Measurements from ENCODE around the gene CLCNKA.
"Not testable (repeated sequence)": the region's sequence is repeated elsewhere in the genome, so short reads cannot be mapped to it uniquely, and the experiment has no call there.

The CLCNKA gene

DNA sequence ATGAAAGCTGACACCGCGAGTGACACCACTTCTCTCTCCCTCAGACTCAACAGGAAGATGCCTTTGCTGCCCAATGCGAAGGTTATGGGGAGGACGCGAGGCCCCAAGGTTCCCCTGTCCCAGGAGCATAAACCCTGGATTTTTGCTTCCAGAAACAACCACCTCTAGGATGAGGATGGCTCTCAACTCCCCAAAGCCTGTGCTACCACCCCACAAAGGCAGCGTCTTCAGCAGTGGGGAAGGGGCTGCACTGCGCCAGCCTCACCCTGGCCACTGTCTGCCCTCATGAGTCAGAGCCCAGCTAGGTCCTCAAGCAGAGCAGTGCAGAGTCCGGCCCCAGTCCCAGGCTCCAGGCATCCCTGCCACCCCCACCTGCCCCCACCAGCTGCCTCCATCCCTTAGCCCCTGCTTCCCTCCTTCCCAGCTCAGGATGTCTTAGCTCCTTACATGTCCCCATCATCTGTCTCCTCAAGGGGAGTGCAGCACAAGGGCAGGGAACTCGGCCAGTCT is 24.7 kb upstream of the CLCNKA start:
- DNase-seq (ENCODE audit: low read depth in 1 of 2, low spot score in 1 of 2): no peak

GRCh38 chr1:15997637-15998280 is 24.1 kb upstream of the CLCNKA start:
- no peak for DNase-seq (ENCODE audit: low read depth in 1 of 2, low spot score in 1 of 2)

DNA sequence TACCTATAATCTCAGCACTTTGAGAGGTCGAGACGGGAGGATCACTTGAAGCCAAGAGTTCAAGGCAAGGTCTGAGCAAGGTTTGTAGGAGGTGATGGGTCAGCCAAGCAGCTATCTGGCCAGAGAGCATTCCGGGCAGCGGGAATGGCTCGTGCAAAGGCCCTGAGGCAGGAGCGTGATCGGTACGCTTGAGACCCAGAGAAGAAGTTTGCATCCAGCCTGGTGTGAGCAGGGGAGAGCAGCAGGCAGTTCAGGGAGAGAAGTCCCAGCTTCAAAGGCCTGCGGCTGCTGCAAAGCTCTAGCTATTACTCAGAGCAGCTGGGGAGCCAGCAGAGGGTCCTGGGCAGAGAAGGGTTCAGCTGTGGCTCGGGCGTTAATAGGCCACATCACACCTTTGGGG is 22.9 kb upstream of the CLCNKA start:
- DNase-seq (ENCODE audit: low read depth in 1 of 2, low spot score in 1 of 2): no peak

- DNase-seq (ENCODE audit: low read depth in 1 of 2, low spot score in 1 of 2): not testable (repeated sequence)
Measured at GRCh38 chr1:16001274-16001673, 20.6 kb upstream of the CLCNKA start.

GRCh38 chr1:16005597-16005996 is 16.2 kb upstream of the CLCNKA start:
- DNase-seq (ENCODE audit: low read depth in 1 of 2, low spot score in 1 of 2): no peak

DNA sequence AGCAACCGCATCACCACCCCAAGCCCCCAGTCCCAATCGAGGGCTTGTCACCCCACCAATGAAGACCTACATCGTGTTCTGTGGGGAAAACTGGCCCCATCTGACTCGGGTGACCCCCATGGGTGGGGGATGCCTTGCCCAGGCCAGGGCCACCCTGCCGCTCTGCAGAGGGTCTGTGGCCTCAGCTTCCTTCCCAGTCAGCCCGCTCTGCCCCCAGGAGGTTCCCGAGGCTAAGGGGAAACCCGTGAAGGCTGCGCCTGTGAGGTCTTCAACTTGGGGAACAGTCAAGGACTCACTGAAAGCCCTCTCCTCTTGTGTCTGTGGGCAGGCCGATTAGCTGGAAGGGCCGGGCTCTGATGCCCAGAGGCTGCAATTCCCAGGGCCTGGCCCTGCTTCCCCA is 15.8 kb upstream of the CLCNKA start:
- DNase-seq (ENCODE audit: low read depth in 1 of 2, low spot score in 1 of 2): no peak

- no peak for DNase-seq (ENCODE audit: low read depth in 1 of 2, low spot score in 1 of 2)
Measured at GRCh38 chr1:16006552-16007485, 15.0 kb upstream of the CLCNKA start.

- DNase-seq (ENCODE audit: low read depth in 1 of 2, low spot score in 1 of 2): no peak
Measured at GRCh38 chr1:16007671-16008341, 14.0 kb upstream of the CLCNKA start.

- DNase-seq (ENCODE audit: low read depth in 1 of 2, low spot score in 1 of 2): peak; percentile 47 to 56
Measured at GRCh38 chr1:16009030-16009460, 12.8 kb upstream of the CLCNKA start.

DNA sequence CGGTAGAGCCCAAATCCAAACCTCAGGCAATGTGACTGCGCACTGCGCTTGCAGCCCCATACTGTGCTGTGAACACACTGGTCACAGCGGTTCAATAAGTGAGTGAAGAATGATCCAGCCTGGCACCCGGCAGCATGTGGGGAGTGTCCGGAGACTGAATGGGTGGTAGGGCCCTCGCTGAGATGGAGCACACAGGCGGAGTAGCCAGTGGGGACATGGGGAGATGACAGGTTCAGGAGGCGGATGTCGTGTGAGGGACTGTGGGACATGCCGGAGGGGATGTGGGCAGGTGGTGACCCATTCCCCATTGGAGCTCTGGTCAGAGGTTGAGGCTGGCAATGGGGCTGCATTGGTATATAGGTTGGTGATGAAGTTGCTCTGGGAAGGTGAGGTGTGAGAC is 12.2 kb upstream of the CLCNKA start:
- DNase-seq (ENCODE audit: low read depth in 1 of 2, low spot score in 1 of 2): no peak

DNA sequence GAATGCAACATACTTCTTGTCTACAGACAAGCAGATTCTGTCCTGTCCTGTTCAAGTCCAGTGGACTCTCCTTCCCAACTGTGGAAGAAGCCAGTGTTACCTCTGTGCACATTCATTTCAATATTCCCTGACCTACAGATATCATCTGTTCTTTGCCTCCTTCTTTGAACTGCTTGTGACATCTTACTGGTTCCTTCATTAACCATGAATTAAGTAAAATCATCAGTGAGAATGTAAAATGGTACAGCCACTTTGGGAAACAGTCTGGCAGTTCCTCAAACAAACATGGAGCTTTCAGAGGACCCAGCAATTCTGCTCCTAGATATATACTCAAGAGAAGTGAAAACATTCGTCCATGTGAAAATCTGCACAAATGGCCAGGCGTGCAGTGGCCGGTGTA is 11.0 kb upstream of the CLCNKA start:
- no peak for DNase-seq (ENCODE audit: low read depth in 1 of 2, low spot score in 1 of 2)

GRCh38 chr1:16011936-16012589 is 9.8 kb upstream of the CLCNKA start:
- no peak for DNase-seq (ENCODE audit: low read depth in 1 of 2, low spot score in 1 of 2)

DNA sequence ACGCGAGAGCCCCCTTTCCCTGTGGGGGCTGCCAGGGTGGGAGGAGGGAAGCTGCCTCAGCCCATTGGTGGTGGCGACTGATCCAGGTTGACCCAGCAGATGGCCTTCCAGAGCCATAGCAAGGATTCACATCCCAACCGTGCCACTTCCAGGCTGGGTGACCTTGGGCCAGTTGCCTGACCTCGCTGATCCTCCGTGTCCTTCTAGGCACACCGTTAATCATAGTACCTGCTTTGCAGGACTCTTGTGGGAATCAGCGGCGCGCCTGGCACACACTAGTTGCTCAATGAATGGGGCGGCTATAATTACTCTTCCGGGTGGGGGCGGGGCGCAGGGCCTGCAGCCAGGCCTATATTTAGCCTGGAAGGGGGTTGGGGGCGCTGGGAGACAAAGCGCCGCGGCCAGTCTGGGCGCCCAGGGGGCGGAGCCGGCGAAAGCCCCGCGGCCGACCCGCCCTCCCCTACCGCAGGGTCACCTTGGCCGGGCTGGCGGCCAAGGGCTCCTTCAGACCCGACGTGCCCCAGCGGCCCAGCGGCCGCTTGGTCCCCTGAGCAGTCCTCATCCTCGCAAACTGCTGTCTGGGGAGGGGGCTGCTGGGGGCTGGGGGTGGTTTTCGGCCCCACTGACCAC is 9.1 kb upstream of the CLCNKA start:
- peak in 1 of 2 donors; percentile 14 for DNase-seq (ENCODE audit: low read depth in 1 of 2, low spot score in 1 of 2)

DNA sequence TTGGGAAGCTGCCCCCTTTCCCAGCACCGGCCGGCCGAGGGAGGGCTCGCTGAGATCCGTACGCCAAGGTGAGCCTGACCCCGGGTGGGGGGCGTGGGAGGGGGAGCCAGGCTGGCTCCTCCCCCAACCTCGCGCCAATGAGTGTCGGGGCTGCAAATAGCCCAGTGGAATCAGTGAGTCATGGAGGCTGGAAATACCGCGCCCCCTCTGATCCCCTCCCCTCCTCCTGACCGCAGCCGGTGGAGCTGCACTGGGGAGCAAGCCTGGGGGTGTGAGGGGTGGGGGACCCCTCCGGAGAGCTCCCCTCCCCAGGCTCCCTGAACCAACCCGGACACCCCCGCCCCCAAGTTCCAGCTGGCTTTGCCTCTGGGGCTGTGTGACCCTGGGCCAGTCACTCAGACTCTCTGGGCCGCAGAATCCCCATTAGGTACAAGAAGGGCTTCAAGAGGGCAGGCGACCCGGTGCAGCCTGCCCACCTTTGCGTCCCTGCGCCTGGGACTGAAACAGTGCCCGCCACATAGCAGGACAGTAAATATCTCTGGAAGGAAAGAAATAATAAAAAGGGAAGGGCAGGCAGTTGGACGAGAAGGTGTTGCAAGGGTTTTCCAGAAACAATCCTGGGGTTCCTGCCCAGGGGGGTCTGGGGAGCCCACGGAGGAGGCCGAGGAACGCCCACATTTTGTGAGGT is 8.5 kb upstream of the CLCNKA start:
- peak; percentile 15 to 46 for DNase-seq (ENCODE audit: low read depth in 1 of 2, low spot score in 1 of 2)

- DNase-seq (ENCODE audit: low read depth in 1 of 2, low spot score in 1 of 2): no peak
Measured at GRCh38 chr1:16013908-16014258, 8.0 kb upstream of the CLCNKA start.

- DNase-seq (ENCODE audit: low read depth in 1 of 2, low spot score in 1 of 2): no peak
Measured at GRCh38 chr1:16014509-16015482, 7.0 kb upstream of the CLCNKA start.

- no peak for DNase-seq (ENCODE audit: low read depth in 1 of 2, low spot score in 1 of 2)
Measured at GRCh38 chr1:16015491-16015890, 6.3 kb upstream of the CLCNKA start.

- DNase-seq (ENCODE audit: low read depth in 1 of 2, low spot score in 1 of 2): no peak
Measured at GRCh38 chr1:16015960-16016901, 5.6 kb upstream of the CLCNKA start.

All from stimulated activated CD4-positive, alpha-beta T cell treated with anti-CD3 and anti-CD28 coated beads, Interleukin-15, amount 100 ng/mL, for 1 hour (primary cell).